ENCODE results near the gene SLC39A9. TPM values are rescaled to one million over a fixed set of nuclear protein-coding genes. Genes with fewer than 3 reads are reported as not detected.

SLC39A9 gene
- total and polyA plus RNA-seq, 10 of the 15 experiments (the other 5 are each of a cell fraction or from before 2014, with no cell fraction given) = 19.9 to 109 (median 46.9) TPM

DNA sequence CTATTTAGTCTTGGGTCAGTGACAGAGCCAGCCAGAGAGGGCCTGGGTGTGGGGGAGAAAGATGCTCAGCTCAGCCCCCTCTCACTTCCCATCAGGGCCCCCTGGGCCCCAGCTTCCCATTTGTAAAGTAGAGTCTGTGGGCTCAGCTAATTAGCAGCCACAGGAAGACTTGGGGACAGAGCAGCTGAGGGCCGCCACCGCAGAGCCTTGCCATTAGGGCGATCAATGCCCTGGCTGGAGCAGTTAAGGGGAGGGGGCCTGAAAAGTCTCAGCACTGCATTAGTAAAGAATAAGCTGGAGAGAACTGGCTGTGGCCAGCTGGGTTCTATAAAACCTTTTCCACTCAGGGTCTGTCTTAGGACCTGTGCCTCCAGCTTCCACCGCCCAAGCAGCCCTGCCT, 88.7 kb downstream of the SLC39A9 start:
- BruUV-seq (replicated peaks) = no TSS peak
- H2AFZ ChIP-seq (ENCODE audit: control insufficient read depth, low read depth, low read length) = no peak overlapping the region
- SMC1A ChIA-PET (ENCODE audit: uncharacterized antibody, unreplicated experiment) = interaction anchor here (1.0 to 2.2 kb wide), 2 partner anchors 12 to 27 kb away, joined by 3 to 6 read pairs; no protein-coding TSS in a partner anchor
- no peaks in the 10 kb centered on the region for H3K79me2 ChIP-seq (ENCODE audit: control insufficient read depth, insufficient read depth, low read length)
- TF ChIP-seq, protein P1, sequence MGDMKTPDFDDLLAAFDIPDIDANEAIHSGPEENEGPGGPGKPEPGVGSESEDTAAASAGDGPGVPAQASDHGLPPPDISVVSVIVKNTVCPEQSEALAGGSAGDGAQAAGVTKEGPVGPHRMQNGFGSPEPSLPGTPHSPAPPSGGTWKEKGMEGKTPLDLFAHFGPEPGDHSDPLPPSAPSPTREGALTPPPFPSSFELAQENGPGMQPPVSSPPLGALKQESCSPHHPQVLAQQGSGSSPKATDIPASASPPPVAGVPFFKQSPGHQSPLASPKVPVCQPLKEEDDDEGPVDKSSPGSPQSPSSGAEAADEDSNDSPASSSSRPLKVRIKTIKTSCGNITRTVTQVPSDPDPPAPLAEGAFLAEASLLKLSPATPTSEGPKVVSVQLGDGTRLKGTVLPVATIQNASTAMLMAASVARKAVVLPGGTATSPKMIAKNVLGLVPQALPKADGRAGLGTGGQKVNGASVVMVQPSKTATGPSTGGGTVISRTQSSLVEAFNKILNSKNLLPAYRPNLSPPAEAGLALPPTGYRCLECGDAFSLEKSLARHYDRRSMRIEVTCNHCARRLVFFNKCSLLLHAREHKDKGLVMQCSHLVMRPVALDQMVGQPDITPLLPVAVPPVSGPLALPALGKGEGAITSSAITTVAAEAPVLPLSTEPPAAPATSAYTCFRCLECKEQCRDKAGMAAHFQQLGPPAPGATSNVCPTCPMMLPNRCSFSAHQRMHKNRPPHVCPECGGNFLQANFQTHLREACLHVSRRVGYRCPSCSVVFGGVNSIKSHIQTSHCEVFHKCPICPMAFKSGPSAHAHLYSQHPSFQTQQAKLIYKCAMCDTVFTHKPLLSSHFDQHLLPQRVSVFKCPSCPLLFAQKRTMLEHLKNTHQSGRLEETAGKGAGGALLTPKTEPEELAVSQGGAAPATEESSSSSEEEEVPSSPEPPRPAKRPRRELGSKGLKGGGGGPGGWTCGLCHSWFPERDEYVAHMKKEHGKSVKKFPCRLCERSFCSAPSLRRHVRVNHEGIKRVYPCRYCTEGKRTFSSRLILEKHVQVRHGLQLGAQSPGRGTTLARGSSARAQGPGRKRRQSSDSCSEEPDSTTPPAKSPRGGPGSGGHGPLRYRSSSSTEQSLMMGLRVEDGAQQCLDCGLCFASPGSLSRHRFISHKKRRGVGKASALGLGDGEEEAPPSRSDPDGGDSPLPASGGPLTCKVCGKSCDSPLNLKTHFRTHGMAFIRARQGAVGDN (IDR thresholded peaks at IDR 0.05) = no peak
- TF ChIP-seq, protein P2, sequence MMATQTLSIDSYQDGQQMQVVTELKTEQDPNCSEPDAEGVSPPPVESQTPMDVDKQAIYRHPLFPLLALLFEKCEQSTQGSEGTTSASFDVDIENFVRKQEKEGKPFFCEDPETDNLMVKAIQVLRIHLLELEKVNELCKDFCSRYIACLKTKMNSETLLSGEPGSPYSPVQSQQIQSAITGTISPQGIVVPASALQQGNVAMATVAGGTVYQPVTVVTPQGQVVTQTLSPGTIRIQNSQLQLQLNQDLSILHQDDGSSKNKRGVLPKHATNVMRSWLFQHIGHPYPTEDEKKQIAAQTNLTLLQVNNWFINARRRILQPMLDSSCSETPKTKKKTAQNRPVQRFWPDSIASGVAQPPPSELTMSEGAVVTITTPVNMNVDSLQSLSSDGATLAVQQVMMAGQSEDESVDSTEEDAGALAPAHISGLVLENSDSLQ (IDR thresholded peaks at IDR 0.05) = no peak
- TF ChIP-seq CBX3 (IDR thresholded peaks at IDR 0.05; ENCODE audit: borderline replicate concordance, low read depth) (no peak), SMC3 (IDR thresholded peaks at IDR 0.05; ENCODE audit: borderline replicate concordance, low read length) (no peak), ESRRA (IDR thresholded peaks at IDR 0.05; ENCODE audit: low read length) (no peak), SPI1 (IDR thresholded peaks at IDR 0.05; ENCODE audit: borderline replicate concordance, insufficient read depth, low read depth, low read length) (no peak), SP1 (IDR thresholded peaks at IDR 0.05; ENCODE audit: low read depth, low read length) (no peak), CREM (IDR thresholded peaks at IDR 0.05; ENCODE audit: low read depth) (no peak)
- FAIRE-seq = no peak
- RAD21 ChIA-PET (ENCODE audit: unreplicated experiment) = no interaction called here
- no peak overlapping the region for H3K27ac ChIP-seq (ENCODE audit: control insufficient read depth, insufficient read depth)
- 74% methylated on average over 4 of the region's 4 CpGs for WGBS (ENCODE audit: insufficient coverage, insufficient replicate concordance, low lambda C conversion rate, missing lambda C conversion rate)
- DNase-seq (ENCODE audit: low read depth, low spot score) = no peak
- intact Hi-C loops (cut with micrococcal nuclease; ENCODE audit: unreplicated experiment) = no loop called here
- peaks cover 9 to 14% of the 10 kb centered on the region in 2 experiments; a peak in 3 of 4 replicates for H3K27me3 ChIP-seq (replicated peaks in 1 of 2; ENCODE audit: control insufficient read depth in 2 of 2, insufficient read depth in 2 of 2, low read length in 1 of 2)
- H3K9ac ChIP-seq (ENCODE audit: control insufficient read depth, insufficient read depth, low read length) = no peak overlapping the region
- in situ Hi-C loops (cut with MboI) = no loop called here
- no peaks in the 10 kb centered on the region for H3K36me3 ChIP-seq (ENCODE audit: control insufficient read depth in 2 of 2, insufficient read depth in 2 of 2, low read length in 1 of 2)
- H3K4me1 ChIP-seq (ENCODE audit: control insufficient read depth, insufficient read depth, low read length) = peaks cover 3% of the 10 kb centered on the region
- no peak for ATAC-seq
- H3K9me3 ChIP-seq (replicated peaks; ENCODE audit: control insufficient read depth, insufficient read depth, low read length) = no peaks in the 10 kb centered on the region
- H3K4me2 ChIP-seq (ENCODE audit: control insufficient read depth, insufficient read depth) = no peak overlapping the region
- POLR2A ChIA-PET = interaction anchor here (1.2 kb wide), 1 partner anchor 9 kb away, joined by 3 read pairs; no protein-coding TSS in a partner anchor
- H4K20me1 ChIP-seq (ENCODE audit: control insufficient read depth, insufficient read depth) = no peaks in the 10 kb centered on the region
- no peak overlapping the region for H3K4me3 ChIP-seq
- CTCF ChIA-PET = interaction anchor here (1.0 to 3.0 kb wide), 2 partner anchors 12 to 245 kb away, joined by 5 to 15 read pairs; no protein-coding TSS in a partner anchor
